SHP77 treated with DMSO at 0.1 percent for 48 hours (cell line): Measurements from ENCODE around the gene MARCKS.
A peak's percentile ranks its signal among the peaks of the same experiment; 100 is the strongest.
"Not testable (repeated sequence)": the region's sequence is repeated elsewhere in the genome, so short reads cannot be mapped to it uniquely, and the experiment has no call there.

Experiments used
- DNase-seq: peaks from one replicate; lab custom pipeline; 2025; lab: John Stamatoyannopoulos, UW

Gene MARCKS

DNA sequence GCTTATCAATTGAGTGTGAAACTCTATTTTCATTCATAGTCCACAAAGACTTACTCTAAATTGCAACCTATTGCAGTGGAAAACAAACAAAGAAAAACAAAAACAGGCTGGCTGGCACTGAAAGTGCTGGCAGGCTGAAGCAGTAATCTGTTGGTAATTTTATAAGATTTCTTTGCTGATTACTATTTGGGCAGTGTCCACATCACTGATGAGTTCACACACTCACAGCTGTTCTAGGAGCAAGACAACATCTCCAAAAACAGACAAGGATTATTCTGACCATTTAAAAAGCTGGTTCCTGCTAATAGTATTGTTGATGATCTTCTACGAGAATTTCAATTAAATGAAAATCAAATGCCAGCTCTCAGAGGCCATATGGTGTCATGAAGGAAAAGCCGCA, 26.9 kb downstream of the MARCKS start:
- no peak for DNase-seq

DNA sequence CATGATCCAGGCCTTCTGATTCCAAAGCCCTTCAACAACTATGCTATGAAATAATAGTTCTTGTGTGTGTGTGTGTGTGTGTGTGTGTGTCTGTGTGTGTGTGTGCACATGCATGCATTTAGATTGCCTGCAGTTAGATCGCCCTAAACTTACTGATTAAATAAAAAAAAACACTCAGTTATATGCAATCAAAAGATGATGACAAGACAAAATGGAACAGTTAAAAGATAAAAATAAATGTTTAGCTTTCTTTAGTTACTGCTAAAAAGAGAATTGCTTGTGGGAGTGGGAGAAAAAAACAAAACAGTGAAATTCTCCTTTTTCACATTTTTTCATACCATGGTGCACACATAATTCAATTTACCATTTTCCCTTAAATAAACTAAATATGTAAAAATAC, 29.4 kb downstream of the MARCKS start:
- DNase-seq = no peak

DNA sequence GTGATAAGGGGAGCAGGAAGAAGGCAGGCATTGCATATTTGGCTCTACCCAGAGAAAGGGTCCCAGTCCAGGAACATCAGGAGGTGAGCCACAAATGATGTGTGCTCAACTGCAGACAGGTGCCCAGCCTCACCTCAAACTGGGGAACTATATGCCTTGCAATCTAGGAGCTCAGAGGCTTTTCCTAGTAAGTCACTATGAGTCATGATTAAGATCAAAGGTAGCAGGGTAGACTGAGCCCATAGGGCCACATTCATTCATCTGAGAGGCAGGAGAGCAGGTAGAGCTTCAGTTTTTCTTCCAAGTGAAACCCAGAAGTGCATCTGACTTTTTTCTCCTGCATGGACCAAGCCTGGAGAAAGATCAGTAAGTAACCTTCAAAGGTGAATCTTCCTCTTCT, 31.3 kb downstream of the MARCKS start:
- DNase-seq = no peak

DNA sequence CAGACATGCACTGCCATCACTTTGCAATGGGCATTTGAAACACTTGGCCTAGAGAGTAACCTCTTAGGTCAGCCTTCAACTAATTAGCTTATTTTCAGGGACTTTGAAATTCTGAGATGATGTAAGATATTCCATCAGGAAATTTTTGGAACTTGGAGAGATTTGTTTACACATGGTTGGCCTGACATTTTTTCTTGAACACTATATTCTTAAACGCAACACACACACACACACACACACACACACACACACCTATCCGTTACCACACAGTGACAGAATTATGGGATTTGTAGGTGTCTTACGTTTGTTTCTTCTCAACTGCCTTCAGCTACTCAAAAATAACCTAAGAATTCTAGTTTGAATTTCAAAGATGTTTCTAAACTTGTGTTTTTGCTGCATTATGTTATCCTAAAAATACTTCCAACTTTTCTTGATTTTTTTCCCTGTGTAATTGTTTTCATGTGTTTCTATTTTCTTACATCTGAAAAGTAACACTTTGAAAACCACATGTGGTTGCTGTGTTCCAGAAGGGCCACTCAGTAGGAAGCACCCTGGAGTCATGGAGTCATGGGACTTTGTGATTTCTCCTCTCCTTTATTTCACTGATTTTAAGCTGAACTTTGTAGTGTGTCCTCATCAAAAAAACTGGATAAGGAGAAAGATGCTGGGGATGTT, 31.9 kb downstream of the MARCKS start:
- no peak for DNase-seq

DNA sequence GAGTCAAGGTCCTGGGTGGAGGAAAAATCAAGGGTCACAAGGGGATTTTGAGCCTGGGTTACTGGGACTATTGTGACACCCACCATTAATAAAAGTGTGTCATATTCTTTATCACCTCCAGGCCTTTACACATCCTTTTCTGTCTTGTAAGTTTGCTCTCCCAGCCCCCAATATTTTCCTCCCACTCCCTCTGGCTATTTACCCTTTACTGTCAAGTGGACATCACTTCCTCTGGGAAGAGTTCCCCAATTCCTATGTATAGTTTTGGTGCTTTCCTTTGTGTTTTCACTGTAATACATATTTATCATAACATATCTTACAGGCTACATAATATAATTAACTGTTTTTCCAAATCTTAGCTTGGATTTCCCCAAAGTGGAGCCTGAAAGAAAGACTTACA, 36.3 kb downstream of the MARCKS start:
- DNase-seq = no peak

DNA sequence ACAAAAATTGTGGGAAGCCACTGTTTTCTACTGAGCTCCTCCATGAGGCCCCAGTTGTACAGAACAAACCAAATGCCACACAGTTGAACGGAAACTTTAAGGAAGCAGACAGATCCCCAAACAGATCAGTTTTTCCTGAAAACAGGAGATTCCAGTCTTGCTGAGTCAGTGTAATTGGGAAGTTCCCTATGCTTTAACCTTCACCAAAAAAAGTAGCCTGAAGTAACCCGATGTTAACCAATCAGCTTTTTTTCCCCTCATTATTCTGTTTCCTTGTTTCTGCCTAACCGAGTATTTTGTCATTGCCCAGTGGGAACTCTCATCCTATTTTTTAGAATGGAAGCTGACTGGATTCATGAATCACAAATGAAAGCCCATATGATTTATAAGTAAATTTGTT, 36.7 kb downstream of the MARCKS start:
- DNase-seq = no peak

DNA sequence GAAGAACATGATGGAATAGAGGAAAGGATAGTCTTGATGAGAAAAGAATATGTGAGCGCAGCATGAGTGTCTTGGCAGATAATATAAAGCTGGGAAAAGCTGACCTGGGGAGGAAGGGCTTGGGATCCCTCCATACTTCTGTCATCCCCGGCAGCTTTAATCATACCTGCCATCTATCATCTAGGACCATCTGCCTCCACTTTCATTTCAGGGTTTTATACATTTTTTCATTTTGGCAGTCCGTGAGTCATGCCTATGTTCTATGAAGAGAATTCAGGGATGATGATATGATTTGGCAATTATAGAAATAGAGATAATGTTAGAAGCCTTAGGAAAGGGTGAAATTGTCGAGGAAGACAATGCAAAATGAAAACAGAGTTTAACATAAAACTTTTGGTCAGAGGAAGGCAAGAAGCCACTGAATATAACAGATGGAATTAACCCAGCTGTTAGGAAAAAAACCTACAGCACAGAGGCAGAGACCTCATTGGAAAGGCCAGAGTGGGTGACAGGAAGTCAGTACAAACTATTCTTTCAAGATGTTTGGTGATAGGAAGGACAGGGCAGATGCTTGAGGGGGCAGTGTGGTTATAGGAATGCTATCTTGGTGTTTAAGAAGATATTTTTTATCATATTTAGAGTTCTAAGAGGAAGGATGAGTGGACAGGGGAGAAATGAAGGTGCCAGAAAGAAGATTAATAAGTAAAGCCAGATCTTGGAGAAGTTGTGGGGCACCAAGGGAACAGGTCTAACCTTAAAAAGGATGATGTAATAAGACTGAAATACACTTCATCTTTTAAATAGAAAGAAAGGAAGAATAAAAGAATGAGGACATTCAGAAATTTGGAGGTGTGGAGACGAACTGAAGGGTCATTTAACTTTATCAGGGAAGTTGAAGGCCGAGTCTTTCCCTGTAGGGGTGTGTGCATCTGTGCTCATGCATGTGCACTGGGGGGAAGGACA, 37.8 kb downstream of the MARCKS start:
- no peak for DNase-seq

DNA sequence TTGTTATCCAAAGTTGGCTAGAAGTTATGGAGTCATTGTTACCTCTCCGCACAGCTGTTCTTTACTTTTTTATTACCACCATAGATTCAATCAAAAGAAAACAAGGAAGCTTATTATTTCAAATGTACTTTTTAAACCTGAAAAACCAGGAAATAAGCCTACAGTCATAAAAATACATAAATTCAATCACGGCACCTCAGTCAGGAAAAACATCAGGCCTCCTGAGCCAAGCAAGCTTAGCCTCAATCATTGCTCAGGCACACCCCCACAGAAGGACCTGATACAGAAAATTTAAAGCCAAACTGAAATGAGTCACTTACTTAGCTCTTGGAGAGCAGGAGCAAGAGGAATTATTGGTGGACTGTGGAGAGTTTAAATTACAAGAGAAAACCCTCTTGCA, 44.3 kb downstream of the MARCKS start:
- no peak for DNase-seq

DNA sequence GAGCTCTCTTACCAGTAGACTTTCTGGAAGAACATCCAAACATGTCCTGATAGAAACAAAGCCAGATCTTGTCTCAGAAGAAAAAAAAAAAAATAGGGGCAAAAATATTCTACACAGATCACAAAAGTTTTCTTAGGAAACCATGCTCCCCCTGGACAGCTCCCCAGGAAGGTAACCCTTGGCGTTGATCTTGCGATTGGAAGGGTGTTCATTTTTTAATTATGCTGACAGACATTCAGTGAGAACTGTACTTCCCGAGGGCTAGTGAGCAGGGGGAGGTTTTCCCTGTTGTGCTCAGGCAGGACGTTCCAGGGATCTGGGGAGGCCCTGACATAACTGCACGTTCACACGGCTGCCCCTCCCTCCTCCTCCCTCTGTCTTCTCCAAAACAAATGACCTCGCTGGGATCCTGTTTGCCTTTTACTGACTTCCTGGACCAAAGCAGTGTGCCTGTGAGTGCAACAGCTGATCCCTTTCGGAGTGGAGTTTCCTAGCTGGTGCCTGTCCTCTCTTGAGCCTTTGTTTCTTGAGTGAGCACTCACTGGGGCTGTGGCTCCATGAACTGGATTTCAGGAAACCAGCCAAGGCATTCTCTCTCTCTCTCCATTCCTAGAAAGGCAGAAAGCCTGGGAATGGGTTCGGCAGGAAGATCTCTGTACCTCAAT, 46.7 kb downstream of the MARCKS start:
- peak; percentile 4 for DNase-seq

DNA sequence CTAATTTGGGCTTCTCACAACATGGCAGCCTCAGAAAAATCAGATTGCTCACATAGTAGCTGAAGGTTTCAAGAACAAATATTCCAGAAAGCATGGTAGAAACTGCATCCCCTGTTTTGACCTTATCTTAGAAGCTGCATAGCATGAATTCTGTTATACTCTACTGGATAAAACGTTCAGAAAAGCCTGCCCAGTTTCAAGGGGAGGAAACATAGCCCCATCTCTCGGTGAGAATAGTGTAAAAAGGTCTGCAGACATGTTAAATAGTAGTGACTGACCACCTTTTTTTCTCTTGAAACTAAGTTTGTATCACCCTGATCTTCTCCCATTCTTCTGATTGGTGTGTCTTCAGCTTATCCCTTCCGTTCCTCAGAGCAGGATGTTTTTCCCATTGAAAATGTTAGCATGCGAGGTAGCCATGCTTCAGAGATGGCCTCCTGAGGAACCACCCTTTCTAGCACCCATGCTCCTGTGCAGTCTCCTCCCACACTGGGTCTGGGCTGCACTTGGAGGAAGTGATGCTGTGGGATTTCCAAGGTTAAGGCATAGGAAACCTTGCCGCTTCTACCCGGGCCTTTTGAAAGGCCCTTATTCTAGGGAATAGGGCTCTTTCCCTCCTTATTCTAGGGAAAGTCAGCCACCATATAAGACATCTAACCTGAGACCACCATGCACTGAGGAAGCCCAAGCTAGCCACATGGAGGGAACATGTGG, 50.1 kb downstream of the MARCKS start:
- no peak for DNase-seq

DNA sequence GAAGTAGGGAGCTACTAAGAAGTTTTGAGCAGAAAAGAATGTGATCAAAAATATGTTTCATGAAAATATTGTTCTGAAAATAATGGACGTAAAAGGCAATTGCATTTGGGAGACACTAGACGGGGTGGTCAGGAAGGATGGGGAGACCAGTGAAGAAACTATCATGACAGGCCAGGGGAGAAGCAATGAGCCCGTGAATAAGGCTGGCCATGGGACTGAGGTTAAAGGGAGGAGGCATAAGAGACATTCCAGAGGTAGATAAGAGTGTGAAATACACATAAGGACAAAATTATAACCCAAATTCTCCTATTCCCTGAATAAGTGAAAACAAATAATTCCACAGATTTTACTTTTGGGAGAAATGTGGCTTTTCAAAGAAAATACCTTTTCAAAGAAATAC, 51.7 kb downstream of the MARCKS start:
- no peak for DNase-seq

DNA sequence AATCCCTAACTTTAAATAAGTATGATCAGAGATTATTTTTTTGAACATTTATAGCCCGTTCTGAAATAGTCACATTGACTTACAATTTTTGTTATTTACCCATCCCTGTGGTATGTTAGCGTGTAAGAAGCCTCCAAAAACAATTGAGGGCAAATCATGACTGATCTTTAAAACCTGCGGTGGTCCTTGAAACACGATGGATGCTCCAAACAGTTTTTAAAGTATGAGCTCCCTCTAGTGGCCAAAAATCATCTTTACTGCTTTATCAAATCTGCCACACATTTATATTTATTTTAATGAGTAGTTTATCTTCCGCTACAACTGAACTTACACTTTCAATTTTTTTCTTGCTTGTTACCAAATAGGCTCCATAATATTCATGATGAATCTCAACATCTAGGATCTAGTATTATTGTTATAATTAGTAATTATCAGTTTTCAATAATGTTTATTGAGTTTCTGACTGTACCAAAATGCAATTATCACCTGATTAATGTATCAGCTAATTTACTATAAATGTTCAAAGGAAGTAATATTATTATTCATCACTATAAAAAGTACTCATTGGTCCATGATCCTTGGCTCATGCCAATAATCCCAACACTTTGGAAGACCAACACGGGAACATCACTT, 52.2 kb downstream of the MARCKS start:
- DNase-seq = peak; percentile 35

DNA sequence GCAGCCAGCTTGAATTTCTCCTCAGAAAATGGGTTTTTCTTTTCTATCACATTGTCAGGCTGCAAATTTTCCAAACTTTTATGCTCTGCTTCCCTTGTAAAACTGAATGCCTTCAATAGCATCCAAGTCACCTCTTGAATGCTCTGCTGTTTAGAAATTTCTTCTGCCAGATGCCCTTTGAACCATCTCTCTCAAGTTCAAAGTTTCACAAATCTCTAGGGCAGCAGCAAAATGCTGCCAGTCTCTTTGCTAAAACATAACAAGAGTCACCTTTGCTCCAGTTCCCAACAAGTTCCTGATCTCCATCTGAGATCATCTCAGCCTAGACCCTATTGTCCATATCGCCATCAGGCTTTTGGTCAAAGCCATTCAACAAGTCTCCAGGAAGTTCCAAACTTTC, 53.1 kb downstream of the MARCKS start:
- DNase-seq = not testable (repeated sequence)
